ENCODE measurements around the gene RARB.

RARB gene

DNA sequence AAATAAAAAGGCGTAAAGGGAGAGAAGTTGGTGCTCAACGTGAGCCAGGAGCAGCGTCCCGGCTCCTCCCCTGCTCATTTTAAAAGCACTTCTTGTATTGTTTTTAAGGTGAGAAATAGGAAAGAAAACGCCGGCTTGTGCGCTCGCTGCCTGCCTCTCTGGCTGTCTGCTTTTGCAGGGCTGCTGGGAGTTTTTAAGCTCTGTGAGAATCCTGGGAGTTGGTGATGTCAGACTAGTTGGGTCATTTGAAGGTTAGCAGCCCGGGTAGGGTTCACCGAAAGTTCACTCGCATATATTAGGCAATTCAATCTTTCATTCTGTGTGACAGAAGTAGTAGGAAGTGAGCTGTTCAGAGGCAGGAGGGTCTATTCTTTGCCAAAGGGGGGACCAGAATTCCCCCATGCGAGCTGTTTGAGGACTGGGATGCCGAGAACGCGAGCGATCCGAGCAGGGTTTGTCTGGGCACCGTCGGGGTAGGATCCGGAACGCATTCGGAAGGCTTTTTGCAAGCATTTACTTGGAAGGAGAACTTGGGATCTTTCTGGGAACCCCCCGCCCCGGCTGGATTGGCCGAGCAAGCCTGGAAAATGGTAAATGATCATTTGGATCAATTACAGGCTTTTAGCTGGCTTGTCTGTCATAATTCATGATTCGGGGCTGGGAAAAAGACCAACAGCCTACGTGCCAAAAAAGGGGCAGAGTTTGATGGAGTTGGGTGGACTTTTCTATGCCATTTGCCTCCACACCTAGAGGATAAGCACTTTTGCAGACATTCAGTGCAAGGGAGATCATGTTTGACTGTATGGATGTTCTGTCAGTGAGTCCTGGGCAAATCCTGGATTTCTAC, at the start of gene RARB:
TSS of gene RARB (plus strand) at position 322 of the 847 bp plus-strand sequence. CDS start at position 791, 469 bp downstream.
- H3K4me3 ChIP-seq (ENCODE audit: low read depth, low read length): peak within 1 kb of the TSS; percentile 35

DNA sequence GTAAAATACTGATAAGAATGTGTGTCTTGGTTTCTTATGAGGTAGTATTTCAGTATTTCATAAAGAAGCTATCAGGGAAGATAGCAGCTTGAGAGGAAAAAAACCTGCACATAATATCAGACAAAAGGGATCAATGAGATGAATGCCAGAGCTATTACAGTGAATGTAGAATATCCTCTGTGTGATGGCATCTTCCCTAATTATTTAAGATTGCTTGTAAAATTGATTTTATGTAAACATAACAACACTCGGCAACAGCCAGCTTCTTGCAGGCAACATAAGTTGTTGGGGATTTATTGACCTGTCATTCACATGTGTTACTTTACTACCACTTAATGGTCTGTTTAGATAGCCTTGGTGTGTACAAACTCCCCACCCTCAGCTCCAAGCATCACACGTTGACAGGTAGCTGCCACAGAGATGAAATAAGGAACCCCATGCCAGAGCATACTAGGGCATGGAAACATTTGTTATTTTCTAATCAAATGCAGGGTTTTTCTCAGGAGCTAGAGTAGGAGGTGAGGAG, 49.2 kb upstream of the RARB start:
- H3K4me3 ChIP-seq (ENCODE audit: low read depth, low read length): no peak overlapping the region

DNA sequence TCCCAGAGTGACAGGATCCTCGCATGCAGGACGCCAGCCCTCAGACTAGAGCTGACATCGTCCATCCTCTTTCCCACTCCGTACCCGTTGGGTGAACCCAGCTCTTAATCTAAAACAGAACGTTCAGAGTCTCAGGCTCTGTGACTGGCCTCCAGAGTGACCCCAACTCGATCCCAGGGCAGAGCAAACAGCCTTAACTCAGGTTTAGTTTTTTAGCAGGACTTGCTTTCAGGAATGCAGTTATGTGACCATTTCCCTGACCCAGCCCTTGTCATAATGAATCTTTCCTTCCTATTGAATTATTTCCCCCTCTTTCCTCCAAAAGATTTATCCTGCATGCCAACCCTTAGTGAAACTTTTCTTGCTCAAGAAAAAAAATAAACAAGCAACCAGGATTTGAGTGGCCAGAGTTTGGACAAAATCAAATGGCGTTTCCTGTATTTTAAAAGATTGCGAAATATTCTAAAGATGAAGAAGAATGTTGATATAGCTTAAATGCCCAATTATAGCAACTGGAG, 47.8 kb upstream of the RARB start:
- no peak overlapping the region for H3K4me3 ChIP-seq (ENCODE audit: low read depth, low read length)

DNA sequence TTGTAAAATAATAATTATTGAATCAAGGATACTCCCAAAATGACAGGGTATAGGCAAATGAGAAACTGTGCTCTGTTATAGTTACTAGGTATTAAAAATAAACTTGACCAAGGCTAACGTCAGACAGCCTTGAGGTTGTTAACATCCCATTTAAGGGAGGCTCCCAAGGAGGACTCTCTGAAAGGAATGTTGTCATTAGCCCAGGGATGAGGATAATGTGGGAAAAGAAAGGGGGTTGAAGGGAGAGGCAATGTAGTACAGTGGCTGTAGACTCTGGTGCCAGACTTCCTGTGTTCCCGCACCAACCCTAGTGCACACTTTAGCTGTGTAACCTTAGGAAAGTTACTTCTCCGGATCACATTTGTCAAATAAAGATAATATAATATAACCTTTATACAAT, 47.0 kb upstream of the RARB start:
- no peak overlapping the region for H3K4me3 ChIP-seq (ENCODE audit: low read depth, low read length)

DNA sequence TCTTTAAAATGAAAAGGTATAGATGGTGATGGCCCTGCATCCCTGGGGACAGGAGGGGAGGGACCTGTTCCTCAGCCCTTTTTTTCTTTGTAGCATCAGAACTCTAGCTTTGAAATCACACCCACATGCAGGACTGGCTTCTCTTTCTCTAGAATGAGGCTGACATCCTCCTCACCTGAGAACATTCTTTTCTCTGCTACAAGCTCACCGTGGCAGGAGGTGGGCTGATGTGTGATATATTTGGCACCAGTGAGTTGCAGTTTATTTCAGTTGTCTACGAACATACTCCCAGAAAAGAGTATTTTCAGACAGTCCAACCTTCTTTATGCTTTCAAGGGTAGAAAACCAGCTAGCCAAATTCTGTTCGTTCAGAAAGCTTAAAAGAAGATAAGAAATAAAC, 43.6 kb upstream of the RARB start:
- H3K4me3 ChIP-seq (ENCODE audit: low read depth, low read length): no peak overlapping the region

DNA sequence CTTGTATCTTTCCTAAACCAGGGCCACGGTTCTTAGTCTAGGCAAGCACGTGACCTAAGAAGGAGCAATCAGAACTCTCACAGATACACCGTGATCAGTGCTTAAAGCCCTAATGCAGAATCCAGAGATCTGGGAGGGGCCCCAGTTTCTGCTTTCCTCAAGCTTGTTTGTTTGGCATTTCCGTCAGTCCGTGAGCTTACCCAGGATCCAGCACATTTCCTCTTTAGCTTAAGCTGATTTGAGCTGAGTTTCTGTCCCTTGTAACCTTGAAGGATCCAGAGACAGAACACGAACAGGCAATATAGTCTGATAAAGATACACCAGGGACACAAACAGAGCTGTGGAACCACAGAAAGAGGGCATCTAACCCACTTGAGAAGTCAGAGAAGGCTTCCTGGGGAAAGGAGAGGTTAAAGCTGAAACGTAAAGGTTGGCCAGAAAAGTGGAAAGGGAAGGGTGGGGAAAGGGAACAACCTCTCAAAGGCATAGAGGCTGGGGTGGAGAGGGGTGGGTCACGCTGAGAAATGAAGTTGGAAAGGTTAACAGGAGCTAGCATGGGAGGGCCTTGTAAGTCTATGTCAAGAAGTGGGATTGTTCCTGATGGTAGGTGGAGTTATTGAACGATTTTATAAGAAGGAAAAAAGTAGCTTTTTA, 42.1 kb upstream of the RARB start:
- no peak overlapping the region for H3K4me3 ChIP-seq (ENCODE audit: low read depth, low read length)

DNA sequence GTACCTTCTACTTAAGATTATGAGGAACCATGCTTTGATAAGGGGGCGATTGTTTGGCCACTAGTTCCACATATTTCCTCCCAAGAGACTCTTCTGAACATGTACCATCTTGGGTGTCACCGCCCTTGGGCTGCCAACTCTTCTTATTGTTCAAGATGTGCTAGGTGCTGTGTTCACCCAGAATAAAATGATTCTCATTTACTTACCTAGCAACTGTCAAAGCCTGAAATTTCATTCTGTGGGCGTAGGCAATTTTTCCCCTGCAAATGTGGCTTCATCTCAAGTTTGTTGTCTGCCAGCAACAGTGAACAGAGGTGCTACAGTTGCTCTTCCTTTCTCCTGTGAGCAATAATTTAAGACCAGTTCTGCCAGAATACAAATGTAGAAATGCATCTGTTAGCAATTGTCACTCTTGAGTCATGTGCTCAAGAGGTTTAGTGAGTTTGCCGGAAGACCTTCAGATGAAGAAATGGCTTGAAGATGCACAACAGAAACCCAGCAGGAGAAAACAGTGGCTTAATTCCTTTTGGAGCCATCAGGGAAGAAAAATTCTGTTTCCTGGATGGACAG, 41.3 kb upstream of the RARB start:
- no peak overlapping the region for H3K4me3 ChIP-seq (ENCODE audit: low read depth, low read length)

DNA sequence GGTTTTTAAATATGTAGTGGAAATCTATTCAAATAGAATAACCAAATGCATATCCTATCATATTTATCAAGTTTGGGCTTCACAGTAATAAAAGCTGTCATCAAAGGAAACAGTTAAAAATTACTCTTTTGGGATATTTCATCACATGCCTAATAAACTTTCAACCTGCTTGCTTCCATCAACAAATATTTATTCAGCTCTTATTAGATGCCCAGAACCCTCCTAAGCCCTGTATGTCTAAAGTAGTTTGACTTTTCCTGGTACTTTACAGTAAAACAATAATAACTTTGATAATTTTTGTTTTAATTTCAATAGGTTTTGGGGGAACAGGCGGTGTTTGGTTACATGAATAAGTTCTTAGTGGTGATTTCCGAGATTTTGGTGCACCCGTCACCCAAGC, 37.5 kb upstream of the RARB start:
- H3K4me3 ChIP-seq (ENCODE audit: low read depth, low read length): no peak overlapping the region

DNA sequence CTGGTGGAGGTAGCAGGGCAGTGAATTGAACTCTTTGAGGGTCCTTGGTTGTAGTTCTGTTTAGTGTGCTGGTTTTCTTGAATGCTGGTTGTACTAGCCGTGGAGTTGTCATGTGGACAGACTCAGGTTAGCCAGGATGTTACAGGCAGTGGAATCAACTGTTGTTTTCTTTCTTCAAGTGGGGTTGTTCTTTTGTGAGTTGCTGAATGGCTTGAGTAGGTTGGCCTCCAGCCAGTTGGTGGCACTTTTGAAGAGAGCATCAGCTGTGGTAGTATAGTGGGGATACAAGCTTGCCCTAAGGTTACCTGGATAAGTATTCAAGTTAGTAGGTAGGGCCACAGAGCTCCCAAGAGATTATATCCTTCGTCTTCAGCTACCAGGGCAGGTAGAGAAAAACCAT, 31.8 kb upstream of the RARB start:
- H3K4me3 ChIP-seq (ENCODE audit: low read depth, low read length): no peak overlapping the region

DNA sequence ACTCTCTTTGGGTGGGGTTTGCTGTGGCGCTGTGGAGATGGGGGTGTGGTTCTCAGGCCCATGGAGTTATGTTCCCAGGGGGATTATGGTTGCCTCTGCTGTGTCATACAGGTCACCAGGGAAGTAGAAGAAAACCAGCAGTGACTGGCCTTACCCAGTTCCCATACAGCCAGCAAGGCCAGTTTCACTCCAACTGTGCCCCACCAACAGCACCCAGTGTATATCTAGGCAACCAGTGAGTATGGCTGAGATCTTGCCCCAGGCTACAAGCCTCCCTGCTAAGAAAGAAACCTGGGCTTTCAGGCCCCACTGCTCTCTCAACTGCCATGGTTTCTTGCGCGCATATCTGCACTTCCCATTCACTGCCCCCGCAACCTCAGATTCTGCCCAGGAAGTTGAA, 31.4 kb upstream of the RARB start:
- no peak overlapping the region for H3K4me3 ChIP-seq (ENCODE audit: low read depth, low read length)

DNA sequence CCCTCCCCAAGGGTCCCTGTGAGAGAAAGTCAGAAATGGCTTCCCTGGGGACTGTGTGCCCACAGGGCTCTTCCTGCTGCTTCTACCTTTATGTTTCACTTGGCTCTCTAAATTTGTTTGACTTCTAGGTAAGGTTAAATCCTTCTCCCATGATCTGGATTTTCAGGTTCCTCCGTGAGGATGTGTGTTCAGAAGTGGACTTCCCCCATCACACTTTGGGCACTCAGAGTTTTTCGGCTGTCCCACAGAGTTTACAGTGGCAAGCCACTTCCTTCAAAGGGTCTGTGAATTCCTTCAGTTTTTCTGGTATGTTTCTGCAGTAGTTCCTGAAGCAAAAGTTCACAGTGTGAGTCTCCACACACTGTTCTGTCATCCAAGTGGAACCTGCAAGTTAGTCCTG, 30.9 kb upstream of the RARB start:
- H3K4me3 ChIP-seq (ENCODE audit: low read depth, low read length): no peak overlapping the region

DNA sequence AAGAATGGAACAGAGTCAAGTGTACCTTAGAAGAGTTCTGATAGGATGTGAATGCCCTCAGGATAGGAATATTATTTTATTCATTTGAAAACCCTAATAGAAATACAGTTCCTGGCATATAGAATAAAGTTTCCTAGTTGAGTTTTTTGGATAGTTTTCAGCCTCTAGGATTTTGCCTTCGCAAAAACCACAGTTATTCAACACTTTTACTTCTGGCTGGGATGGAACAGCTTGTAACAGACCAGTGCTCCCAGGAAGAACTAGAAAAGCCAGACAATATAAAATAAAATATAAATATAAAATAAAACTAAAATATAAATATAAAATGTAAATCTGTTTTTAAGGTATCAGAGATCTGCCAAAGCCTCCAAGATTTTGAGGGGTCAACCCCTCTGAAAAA, 27.5 kb upstream of the RARB start:
- no peak overlapping the region for H3K4me3 ChIP-seq (ENCODE audit: low read depth, low read length)

DNA sequence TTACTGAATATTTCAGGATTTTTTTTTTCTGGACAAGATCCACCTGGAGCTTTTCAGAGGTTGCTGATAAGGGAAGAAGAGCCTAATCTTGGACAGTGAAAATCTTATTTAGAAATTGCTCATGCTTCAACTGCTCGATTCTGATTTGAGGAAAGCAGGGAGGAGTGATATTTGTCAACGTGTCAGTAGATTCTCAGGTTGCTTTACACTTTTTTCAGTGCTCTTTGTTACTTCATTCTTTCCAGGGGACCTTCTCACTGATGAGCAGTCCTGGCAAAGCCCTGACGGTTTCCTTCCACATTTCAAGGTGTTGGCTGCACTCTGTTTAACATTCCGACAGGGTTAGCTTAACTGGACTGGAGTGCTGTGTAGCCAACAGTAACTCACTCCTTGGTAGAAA, 24.1 kb upstream of the RARB start:
- H3K4me3 ChIP-seq (ENCODE audit: low read depth, low read length): no peak overlapping the region

DNA sequence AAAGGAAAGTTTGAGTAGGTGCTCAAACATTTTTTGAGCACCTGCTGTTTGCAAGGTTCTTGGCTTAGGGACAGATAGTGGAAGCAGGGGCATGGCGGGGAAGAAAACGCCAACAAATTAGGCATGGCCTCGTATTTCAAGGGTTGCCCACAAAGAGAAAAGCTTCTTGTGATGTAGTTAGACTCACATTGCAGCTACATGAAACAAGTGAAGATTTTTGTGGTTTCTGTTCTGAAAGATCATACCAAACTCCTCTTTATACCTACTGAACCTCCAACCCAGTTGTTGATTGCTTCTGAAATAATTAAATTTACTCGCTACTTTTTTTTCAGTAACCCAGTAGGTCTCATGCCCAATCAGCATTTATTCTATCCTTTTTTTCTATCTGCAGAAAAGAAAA, 23.5 kb upstream of the RARB start:
- no peak overlapping the region for H3K4me3 ChIP-seq (ENCODE audit: low read depth, low read length)

DNA sequence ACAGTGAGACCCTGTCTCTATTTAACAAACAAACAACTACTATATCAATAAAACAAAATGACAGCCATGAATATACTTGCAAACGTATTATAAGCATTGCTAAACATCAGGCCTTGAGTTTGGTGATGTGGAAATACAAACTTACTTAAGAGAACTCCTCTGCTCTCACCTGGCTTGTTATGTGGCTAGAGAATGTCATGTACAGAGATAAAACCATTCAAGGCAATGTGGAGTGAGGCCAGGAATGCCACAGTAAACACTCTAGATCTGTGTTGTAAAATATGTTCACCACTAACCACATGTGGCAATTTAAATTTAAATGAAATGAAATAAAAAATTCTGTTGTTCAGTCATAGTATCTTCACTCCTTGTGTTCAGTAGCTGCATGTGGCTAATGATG, 22.7 kb upstream of the RARB start:
- H3K4me3 ChIP-seq (ENCODE audit: low read depth, low read length): no peak overlapping the region

DNA sequence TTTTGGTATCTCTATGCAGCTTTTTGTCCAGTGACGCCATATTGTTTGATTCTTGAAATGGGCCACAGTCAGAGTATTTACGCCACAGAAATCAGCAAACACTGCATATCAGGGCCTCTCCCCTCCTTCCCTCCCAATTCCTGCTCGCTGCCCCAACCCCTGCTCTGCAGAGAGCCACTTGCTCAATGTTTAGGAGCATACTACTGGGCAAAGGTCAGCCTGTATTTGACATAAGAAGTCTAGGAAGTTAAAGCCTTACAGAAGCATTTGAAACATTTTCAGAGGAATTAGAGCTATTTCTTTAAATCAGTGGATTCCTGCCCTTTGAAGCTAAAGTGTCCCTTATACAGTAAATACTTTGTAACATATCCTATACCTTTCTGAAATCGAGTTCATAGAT, 17.4 kb upstream of the RARB start:
- no peak overlapping the region for H3K4me3 ChIP-seq (ENCODE audit: low read depth, low read length)

DNA sequence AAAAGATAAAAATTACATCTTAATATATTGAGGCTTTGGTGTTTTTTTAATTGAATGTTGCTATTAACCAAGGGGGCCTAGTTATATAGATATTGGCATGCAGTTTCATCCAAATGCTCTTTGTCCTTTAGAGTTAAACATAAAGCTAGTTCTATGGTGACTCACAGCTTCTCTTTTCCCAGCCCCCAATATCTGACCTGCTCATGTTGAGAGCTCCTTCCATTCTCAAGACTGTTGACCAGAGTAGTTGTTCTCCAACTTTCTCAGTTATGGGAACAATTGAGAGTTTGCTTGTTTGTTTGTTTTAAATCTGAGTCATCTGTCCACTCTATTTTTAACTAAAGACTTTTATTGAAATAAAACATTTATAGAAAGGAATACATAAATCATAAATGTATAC, 15.8 kb upstream of the RARB start:
- H3K4me3 ChIP-seq (ENCODE audit: low read depth, low read length): no peak overlapping the region

DNA sequence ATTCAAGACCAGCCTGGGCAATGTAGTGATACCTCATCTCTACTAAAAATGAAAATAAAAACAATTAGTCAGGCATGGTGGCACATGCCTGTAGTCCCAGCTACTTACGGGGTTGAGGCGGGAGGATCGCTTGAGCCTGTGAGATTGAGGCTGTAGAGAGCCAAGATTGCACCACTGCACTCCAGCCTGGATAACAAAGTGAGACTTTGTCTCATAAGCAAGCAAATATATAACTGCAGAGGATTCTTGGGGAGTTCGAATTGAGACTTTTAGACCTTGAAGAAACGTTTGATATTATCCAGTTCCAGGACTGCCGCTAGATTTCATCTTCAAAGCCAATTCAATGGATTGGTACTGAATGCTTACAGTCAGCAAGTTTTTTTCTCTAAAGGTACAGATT, 11.9 kb upstream of the RARB start:
- H3K4me3 ChIP-seq (ENCODE audit: low read depth, low read length): no peak overlapping the region

DNA sequence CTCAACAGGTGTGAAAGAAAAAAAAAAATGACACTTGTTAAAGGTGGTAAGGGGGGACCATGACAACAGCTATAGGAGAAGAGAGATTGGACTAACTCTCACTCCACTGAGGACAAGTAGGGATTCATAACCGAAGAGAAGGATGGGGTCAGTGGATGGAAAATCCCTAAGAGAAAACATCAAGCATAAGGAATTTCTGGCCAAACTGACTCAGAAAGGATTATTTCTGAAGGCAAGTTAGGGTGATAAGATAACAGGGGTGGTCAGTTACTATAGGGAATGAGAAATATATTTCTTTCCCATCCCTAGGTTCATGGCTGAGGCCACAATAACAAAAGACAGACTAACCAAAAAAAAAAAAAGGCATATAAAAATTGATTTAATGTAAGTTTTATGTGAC, 9.5 kb upstream of the RARB start:
- H3K4me3 ChIP-seq (ENCODE audit: low read depth, low read length): no peak overlapping the region

DNA sequence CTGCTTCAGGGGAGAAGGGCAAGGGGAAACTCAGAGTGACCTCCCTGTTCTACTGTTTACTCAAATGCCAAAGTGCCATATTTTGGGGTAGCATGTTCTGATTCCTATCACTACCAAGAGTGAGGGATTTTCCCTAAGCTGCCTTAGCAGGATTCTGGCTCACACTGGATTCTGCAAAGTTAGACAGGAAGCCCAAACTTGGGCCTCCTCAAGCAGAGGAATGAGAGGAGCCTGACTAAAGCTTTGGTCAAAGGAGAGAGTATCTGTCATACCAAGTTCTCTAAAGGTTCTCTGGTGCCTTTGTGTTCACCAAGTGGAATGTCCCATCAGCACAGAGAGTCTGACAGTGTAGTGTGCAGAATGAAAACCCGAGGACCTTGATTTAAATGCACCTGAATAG, 8.8 kb upstream of the RARB start:
- no peak overlapping the region for H3K4me3 ChIP-seq (ENCODE audit: low read depth, low read length)

DNA sequence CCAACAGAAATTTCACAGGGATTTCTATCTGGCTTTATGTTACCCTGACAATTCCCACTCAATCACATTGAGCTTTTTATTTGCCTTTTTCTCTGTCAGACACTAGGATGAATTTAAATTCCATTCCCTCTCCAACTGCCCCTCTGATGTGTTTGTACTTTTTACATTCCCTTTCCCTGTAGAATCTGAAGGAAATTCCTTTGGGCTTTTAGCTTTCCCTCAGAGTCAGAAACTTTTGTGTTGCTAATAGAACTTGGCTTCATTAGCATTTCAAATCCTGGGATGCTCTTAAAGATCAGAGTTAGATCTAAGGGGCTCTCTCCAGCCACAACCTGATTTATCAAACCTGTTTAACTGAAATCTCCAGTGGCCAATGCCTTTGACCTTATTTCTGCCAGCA, 7.9 kb upstream of the RARB start:
- H3K4me3 ChIP-seq (ENCODE audit: low read depth, low read length): no peak overlapping the region

DNA sequence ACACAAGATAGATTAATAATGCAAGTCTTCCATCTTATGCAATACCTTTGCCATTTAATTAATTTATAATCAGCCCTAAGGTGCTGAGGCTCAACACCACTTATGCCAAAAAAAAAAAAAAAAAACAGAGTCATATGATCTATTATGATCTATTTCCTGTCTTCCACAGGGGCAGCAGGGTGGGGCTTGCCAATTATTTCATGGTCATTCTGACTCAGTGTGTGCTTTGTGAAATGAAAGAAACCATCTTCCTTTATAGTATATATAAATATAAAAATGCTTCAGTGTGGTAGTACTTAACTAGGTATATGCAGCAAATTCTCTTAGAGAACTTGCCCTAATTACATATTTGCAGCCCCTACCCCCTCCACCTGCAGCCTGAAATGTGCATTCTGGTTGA, 7.2 kb upstream of the RARB start:
- H3K4me3 ChIP-seq (ENCODE audit: low read depth, low read length): no peak overlapping the region

All from iPS-11a (cell line).